Activated naive CD8-positive, alpha-beta T cell treated with anti-CD3 and anti-CD28 coated beads, Interleukin-2, amount 50 U/mL, for 24 hours (primary cell): ENCODE data around the gene S100Z.
A peak's percentile ranks its signal among the peaks of the same experiment; 100 is the strongest.
"Not testable (repeated sequence)": the region's sequence is repeated elsewhere in the genome, so short reads cannot be mapped to it uniquely, and the experiment has no call there.

Source experiments
- ATAC-seq: fragments of 150-1000 bp; cut with Tn5 transposase; one replicate; pipeline ENCODE4 v1.10.0; 2021
- DNase-seq: peaks from one replicate; pipeline ENCODE4 v3.0.0; 2021
- H3K27ac Mint-ChIP-seq: one replicate; pipeline ENCODE4 v1.8.0; 2021; ENCODE audit warnings: mild to moderate bottlenecking, mixed read lengths
- H3K27me3 Mint-ChIP-seq: one replicate; pipeline ENCODE4 v1.8.0; 2021; ENCODE audit warnings: mixed read lengths
- H3K36me3 Mint-ChIP-seq: one replicate; pipeline ENCODE4 v1.8.0; 2021; ENCODE audit warnings: low read depth, mixed read lengths
- H3K4me1 Mint-ChIP-seq: one replicate; pipeline ENCODE4 v1.8.0; 2021; ENCODE audit warnings: mixed read lengths
- H3K4me3 Mint-ChIP-seq: one replicate; pipeline ENCODE4 v1.8.0; 2021; ENCODE audit warnings: mild to moderate bottlenecking, moderate library complexity, mixed read lengths
- H3K9me3 Mint-ChIP-seq: one replicate; pipeline ENCODE4 v1.8.0; 2021; ENCODE audit warnings: mixed read lengths

Gene S100Z

DNA sequence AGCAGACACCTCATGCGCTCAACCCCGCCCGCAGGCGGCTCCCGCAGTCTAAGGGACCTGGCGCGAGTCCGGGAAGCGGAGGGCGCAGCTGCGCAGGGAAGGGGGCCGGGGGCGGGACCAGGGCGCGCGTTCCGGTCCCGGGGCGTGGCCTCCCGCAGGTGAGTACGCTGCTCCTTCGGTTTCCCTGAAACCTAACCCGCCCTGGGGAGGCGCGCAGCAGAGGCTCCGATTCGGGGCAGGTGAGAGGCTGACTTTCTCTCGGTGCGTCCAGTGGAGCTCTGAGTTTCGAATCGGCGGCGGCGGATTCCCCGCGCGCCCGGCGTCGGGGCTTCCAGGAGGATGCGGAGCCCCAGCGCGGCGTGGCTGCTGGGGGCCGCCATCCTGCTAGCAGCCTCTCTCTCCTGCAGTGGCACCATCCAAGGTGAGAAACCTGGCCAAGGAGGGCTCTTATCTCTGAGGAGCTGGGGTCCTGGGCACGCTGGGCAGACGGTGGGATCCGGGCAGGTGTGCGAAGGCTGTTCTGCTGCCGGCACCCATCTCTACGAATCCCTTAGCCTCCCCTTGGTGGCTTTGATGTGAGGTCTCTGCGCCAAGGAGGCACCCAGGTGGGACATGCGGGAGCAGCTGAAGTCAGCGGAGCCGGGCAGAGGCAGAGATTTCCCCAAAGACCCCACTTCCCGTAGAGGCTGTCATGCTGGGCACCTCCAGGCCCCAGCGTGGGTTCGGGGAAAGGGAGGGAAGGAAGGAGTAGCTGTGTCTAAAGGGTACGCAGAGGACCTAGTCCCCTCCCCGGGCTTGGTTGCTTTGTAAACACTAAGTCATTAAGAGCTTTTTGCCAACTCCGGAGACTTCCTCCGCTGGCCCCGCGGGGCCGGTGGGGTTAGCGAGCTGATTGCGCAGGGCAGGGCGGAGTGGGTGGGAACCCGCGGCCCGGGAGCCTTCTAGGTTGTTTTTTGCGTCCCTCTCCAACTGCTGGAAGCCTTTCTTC lies 30.7 kb upstream of the S100Z start, which contains the start of gene F2RL1:
Gene F2RL1 (plus strand): TSS at position 187 of the 988 bp plus-strand sequence. CDS start 153 bp downstream, at position 340.
- peak; percentile 41 for DNase-seq
- Mint-ChIP-seq H3K27me3 (peaks cover 38% of the 10 kb centered on the region), H3K36me3 (no peaks in the 10 kb centered on the region), H3K4me1 (peaks cover 9% of the 10 kb centered on the region), H3K4me3 (peak within 1 kb of the TSS; percentile 75), H3K27ac (no peak within 1 kb of the TSS), H3K9me3 (no peaks in the 10 kb centered on the region)
- ATAC-seq, result peak; percentile 57

DNA sequence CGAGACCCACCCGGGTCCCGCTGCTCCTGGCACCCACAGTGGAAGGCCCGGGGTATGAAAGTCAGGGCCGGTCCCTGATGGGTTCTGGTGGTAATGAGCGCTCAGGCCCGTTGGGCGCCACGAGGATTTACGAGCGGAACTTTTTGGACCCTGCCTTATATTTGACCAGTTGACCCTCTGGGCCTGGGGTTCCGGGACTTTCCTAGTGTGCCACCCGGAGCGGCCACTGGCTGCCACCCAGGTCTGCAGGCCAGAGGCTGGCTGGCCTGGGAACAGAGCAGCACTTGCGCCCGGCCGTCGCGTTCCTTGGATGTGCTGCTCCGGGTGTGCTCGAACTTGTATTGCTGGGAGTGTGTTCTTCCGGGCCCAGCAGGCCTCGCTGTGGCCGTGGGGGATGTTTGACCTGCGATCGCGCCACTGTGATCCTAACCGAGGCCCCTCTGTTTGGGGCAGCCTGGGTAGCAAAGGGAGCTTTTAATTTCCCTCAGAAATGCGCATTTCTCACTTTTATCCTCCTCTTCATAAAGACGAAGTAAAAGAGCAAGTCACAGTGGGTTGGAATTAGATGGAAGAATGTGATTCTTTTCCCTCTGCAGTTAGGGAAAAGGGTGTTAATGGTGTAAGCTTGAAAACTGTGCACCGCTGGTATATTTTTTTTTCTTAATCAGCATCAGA lies 29.8 kb upstream of the S100Z start:
- Mint-ChIP-seq H3K27ac (no peak overlapping the region), H3K4me1 (peaks cover 9% of the 10 kb centered on the region), H3K9me3 (no peaks in the 10 kb centered on the region), H3K4me3 (peak overlapping the region; percentile 48), H3K36me3 (no peaks in the 10 kb centered on the region), H3K27me3 (peaks cover 38% of the 10 kb centered on the region)
- ATAC-seq, result peak; percentile 6
- no peak for DNase-seq

DNA sequence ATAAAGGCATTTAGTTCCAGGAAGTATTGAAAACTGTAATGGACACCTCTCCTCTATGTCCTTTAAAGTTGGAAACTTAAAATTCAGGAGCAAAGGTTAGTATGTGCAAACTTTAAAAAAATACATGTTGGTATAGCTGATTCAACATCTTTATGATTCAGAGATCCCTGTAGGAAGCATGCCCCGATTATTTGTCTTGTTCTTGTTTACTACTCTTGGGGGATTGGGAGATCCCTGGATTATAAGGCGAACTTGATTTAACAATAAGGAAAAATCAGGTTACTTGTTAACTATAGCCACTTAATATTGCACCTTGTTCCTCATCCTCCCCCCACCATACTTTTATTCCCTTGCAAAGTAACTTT lies 29.3 kb upstream of the S100Z start:
- H3K4me1 Mint-ChIP-seq, result peaks cover 9% of the 10 kb centered on the region
- H3K4me3 Mint-ChIP-seq, result no peak overlapping the region
- peaks cover 38% of the 10 kb centered on the region for H3K27me3 Mint-ChIP-seq
- ATAC-seq, result no peak
- no peak for DNase-seq
- no peak overlapping the region for H3K27ac Mint-ChIP-seq
- no peaks in the 10 kb centered on the region for H3K9me3 Mint-ChIP-seq
- no peaks in the 10 kb centered on the region for H3K36me3 Mint-ChIP-seq

DNA sequence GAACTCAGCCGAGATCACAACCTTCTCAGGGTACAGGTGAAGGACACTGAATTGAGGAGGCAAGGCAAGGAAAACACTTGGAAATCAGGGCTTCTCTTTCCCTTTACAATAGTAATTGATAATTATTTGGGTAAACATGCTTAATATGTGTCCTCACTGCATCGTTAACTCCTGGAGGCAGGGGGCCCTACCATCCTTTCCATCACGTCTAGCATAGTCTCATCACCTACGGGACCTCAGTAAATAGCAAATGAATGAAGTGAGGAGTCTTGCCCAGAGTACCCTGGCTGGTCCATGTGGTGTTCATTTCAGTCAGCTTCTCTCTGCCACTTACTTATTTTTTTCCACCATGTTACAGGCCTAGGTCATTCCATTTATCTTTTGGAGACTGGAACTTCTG lies 28.7 kb upstream of the S100Z start:
- H3K27me3 Mint-ChIP-seq, result peaks cover 36% of the 10 kb centered on the region

DNA sequence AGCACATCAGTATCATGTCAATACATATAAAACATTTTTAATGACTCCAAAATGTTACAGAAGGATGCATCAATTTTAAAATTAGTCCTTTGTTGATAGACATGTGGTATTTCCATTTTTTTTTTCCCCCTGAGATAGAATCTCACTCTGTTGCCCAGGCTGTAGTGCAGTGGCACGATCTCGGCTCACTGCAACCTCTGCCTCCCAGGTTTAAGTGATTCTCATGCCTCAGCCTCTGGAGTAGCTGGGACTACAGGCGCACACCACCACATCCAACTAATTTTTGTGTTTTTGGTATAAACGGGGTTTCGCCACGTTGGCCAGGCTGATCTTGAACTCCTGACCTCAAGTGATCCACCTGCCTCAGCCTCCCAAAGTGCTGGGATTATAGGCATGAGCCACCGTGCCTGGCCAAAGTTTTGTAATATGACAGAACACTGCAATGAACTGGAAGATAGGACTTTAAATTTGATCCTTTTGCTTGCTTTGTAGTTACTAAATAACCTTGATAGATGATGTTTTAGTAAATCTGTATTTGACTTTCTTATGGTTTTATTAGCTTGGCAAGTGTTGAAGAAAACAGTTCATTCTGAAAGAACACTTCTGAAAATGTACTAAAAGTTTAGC lies 27.6 kb upstream of the S100Z start:
- not testable (repeated sequence) for H3K9me3 Mint-ChIP-seq, H3K4me1 Mint-ChIP-seq, ATAC-seq, DNase-seq, H3K36me3 Mint-ChIP-seq, H3K4me3 Mint-ChIP-seq, H3K27ac Mint-ChIP-seq
- H3K27me3 Mint-ChIP-seq, result peaks cover 26% of the 10 kb centered on the region

More for the DNA sequence above, 28.7 kb upstream of the S100Z start:
- Mint-ChIP-seq H3K4me3 (no peak overlapping the region), H3K27ac (no peak overlapping the region), H3K9me3 (no peaks in the 10 kb centered on the region), H3K36me3 (no peaks in the 10 kb centered on the region), H3K4me1 (peaks cover 9% of the 10 kb centered on the region)
- no peak for DNase-seq
- ATAC-seq, result no peak

DNA sequence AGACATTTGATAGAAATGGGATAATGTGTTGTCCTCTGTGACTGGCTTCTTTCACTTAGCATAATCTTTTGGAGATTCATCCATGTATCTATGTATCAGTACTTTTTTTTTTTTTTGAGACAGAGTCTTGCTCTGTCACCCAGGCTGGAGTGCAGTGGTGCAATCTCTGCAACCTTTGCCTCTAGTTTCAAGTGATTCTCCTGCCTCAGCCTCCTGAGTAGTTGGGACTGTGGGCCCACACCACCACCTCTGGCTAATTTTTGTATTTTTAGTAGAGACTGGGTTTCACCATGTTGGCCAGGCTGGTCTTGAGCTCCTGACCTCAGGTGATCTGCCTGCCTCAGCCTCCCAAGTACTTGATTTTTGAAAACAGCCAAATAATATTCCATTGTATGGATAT lies 23.4 kb upstream of the S100Z start:
- not testable (repeated sequence) for H3K36me3 Mint-ChIP-seq, H3K9me3 Mint-ChIP-seq, H3K4me3 Mint-ChIP-seq, H3K27me3 Mint-ChIP-seq, ATAC-seq, H3K27ac Mint-ChIP-seq, DNase-seq
- peaks cover 11% of the 10 kb centered on the region for H3K4me1 Mint-ChIP-seq

DNA sequence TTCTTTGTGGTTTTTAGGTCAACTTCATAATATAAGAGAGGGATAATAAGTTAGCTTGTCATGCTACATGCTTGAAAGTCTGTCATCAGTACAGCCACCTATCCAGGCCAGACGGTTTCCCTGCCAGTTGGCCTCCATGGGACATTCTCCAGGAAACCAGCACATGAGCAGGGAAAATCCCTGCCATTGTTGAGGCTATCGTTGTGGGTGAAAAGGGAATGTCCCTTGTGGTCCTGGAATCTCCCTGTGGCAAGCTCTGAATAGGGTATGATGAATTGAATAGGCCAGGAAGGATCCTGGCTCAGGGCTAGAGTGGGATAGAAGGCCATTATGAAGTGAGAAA lies 18.7 kb upstream of the S100Z start:
- H3K9me3 Mint-ChIP-seq, result no peaks in the 10 kb centered on the region
- ATAC-seq (peak; percentile 82), DNase-seq (peak; percentile 15)
- H3K36me3 Mint-ChIP-seq, result no peaks in the 10 kb centered on the region
- H3K27me3 Mint-ChIP-seq, result no peaks in the 10 kb centered on the region
- H3K27ac Mint-ChIP-seq, result no peak overlapping the region
- peaks cover 13% of the 10 kb centered on the region for H3K4me1 Mint-ChIP-seq
- H3K4me3 Mint-ChIP-seq, result no peak overlapping the region

DNA sequence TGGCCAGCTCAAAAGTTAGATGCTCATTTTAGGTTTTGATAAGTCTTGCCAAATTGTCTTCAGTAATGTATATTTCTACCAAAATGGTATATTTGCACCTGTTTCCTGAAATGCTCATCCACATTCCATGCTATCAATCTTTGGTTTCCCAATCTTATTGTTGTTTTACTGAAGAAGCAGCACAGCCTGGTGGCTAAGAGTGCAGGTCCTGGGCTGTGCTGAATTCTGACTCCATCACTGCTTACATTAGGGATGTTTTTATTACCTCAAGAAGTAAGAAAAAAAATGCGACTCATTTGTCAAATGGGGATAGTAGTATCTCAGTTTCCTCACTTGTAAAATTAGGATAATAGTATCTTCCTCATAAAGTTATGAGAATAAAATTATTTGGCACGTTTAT lies 13.6 kb upstream of the S100Z start:
- ATAC-seq (no peak), DNase-seq (no peak)
- H3K36me3 Mint-ChIP-seq, result peaks cover 2% of the 10 kb centered on the region
- peaks cover 9% of the 10 kb centered on the region for H3K4me1 Mint-ChIP-seq
- H3K27ac Mint-ChIP-seq, result no peak overlapping the region
- H3K4me3 Mint-ChIP-seq, result no peak overlapping the region
- no peaks in the 10 kb centered on the region for H3K9me3 Mint-ChIP-seq
- no peaks in the 10 kb centered on the region for H3K27me3 Mint-ChIP-seq

DNA sequence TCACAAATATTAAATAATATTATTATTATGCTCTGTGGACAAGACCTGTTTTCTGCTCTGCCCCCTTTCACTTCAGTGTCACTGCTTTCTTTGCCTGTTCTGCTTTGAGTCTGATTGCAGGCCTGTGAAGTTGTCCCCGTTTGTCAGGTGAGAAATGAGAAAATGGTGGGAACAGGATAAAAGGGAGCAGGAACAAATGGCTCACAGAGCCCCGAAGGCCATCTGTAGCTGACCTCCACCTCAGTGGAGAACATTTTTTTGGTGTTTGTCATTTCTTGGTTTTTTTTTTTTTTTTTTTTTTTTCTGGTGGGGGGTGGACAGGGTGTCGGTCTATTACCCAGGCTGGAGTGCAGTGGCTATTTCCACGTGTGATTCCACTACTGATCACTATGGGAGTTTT lies 13.2 kb upstream of the S100Z start:
- H3K27ac Mint-ChIP-seq, result no peak overlapping the region
- H3K27me3 Mint-ChIP-seq, result no peaks in the 10 kb centered on the region
- H3K9me3 Mint-ChIP-seq, result no peaks in the 10 kb centered on the region
- H3K36me3 Mint-ChIP-seq, result peaks cover 2% of the 10 kb centered on the region
- peaks cover 7% of the 10 kb centered on the region for H3K4me1 Mint-ChIP-seq
- H3K4me3 Mint-ChIP-seq, result no peak overlapping the region
- no peak for ATAC-seq
- no peak for DNase-seq

DNA sequence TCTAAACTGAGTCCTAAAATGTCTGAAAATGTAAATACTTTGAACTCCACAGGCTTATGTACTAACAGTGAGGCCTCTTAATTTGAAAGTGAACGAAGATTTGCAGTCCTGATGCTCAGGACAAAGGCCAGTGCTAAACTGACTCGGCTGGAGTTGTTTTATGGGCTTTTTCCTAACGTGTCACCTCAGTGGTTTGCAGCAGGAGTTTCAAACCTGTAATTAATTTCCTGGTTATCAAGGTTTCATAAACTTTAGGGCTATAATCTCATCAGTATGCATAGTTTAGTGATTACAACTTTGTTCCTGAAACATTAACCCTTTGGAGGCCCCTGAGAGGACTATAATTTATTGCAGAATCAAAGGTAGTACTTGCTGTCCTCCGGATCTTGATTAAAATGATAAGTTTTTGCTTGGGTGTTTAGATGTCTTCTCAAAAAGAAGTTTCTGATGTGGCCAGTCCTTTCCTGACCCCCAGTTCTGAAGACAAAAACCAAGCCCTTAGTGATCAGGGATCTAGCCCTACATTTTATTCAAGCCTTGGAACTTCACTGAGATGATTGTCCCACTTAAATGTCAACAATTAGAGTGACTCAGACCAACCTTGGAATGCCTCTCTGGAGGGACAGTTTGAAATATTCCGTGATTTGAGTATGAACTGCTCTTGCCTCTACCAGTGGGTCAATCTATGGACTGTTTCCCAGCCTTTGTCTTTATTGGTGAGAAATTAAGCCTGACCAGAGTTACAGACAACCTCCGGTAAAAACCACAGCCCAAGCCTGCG lies 11.1 kb upstream of the S100Z start:
- Mint-ChIP-seq H3K4me1 (peaks cover 5% of the 10 kb centered on the region), H3K36me3 (peaks cover 2% of the 10 kb centered on the region), H3K4me3 (no peak overlapping the region), H3K27me3 (peaks cover 3% of the 10 kb centered on the region), H3K9me3 (no peaks in the 10 kb centered on the region), H3K27ac (no peak overlapping the region)
- ATAC-seq (no peak), DNase-seq (no peak)

DNA sequence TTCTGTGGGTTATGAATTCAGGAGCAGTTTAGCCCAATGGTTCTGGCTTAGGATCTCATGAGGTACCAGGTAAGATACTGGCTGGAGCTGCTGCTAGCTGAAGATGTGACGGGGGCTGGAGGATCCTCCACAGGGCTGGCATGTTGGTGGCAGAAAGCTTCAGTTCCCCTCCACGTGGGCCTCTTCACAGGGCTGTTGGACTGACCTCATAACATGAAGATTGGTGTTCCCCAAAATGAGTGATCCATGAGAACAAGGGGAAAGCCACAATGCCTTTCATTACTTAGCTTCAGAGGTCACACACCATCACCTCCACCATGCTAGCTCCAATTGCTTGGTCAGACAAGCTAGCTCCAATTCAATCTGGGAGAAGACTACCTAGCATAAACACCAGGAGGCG lies 8.5 kb upstream of the S100Z start:
- no peak for DNase-seq
- H3K27ac Mint-ChIP-seq, result no peak overlapping the region

DNA sequence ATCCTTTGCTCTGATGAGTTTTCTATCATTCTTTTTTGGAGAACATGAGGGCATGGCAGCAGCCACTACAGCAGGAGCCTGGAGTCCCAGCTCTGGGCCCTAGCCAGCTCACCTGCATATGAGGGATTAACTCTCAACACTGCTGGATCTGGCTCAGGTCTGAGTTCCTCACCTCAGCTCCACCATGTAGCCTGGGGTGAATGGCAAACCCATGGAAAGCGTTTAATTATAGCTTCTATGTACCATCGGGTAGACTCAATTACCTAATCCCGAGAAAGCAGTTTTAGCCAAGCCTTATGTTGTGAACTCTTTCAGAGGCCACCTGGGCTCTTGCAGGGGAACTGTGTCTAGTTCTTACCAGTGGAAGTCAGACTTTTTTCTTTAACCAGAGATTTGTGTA lies 3.9 kb upstream of the S100Z start:
- Mint-ChIP-seq H3K4me3 (no peak overlapping the region), H3K27me3 (peaks cover 3% of the 10 kb centered on the region), H3K4me1 (peaks cover 10% of the 10 kb centered on the region), H3K27ac (no peak overlapping the region), H3K9me3 (no peaks in the 10 kb centered on the region), H3K36me3 (no peaks in the 10 kb centered on the region)
- no peak for DNase-seq
- no peak for ATAC-seq

More for the DNA sequence above, 8.5 kb upstream of the S100Z start:
- peaks cover 3% of the 10 kb centered on the region for H3K27me3 Mint-ChIP-seq
- no peak for ATAC-seq
- peaks cover 5% of the 10 kb centered on the region for H3K4me1 Mint-ChIP-seq
- H3K9me3 Mint-ChIP-seq, result no peaks in the 10 kb centered on the region
- no peak overlapping the region for H3K4me3 Mint-ChIP-seq
- H3K36me3 Mint-ChIP-seq, result no peaks in the 10 kb centered on the region

DNA sequence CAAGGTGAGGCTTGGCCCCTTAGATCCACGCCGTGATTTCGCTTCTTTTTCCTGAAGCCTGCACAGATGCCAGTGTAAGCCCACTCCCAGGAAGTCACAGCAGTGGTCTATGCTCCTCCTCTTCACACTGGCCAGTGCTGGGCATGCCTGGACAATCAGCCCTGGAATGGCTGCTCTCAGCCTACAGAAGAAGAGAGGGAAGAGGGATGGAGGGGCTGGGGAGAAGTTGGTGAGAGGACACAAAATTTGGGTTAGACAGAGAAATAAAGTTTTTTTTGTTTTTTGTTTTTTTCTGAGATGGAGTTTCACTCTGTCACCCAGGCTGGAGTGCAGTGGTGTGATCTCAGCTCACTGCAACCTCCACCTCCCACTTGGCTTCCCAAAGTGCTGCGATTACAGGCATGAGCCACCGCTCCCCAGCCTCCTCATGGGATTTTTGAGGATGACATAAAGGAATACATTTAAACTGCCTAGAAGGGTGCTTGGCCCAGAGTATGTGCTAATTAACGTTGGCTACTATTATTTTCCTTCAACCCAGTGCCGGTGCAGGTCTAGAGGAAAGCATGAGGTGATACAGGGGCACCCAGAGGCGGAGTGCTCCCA lies 830 bp downstream of the S100Z start:
- Mint-ChIP-seq H3K27ac (no peak overlapping the region), H3K36me3 (no peaks in the 10 kb centered on the region), H3K4me3 (no peak overlapping the region), H3K27me3 (no peaks in the 10 kb centered on the region), H3K9me3 (no peaks in the 10 kb centered on the region), H3K4me1 (peaks cover 24% of the 10 kb centered on the region)
- ATAC-seq, result no peak
- no peak for DNase-seq
